ENCODE data around the gene NUP98.
"Not testable (repeated sequence)": the region's sequence is repeated elsewhere in the genome, so short reads cannot be mapped to it uniquely, and the experiment has no call there.

NUP98 gene

GRCh38 chr11:3825473-3826154, 28.3 kb upstream of the NUP98 start:
- no peak for DNase-seq

GRCh38 chr11:3824714-3825472, 27.5 kb upstream of the NUP98 start:
- DNase-seq = peak; percentile 83

GRCh38 chr11:3823762-3824506, 26.6 kb upstream of the NUP98 start:
- no peak for DNase-seq

GRCh38 chr11:3823303-3823702, 25.9 kb upstream of the NUP98 start:
- no peak for DNase-seq

GRCh38 chr11:3822312-3822711, 25.0 kb upstream of the NUP98 start:
- no peak for DNase-seq

GRCh38 chr11:3820971-3821370, 23.6 kb upstream of the NUP98 start:
- no peak for DNase-seq

- DNase-seq = no peak
These were observed 19.9 kb upstream of the NUP98 start for GRCh38 chr11:3817181-3817800.

GRCh38 chr11:3816673-3817072, 19.3 kb upstream of the NUP98 start:
- no peak for DNase-seq

- DNase-seq = no peak
These were observed 18.5 kb upstream of the NUP98 start for GRCh38 chr11:3815845-3816244.

- DNase-seq = not testable (repeated sequence)
These were observed 17.5 kb upstream of the NUP98 start for GRCh38 chr11:3814832-3815231.

GRCh38 chr11:3810951-3811350, 13.6 kb upstream of the NUP98 start:
- DNase-seq = no peak

GRCh38 chr11:3810446-3810845, 13.1 kb upstream of the NUP98 start:
- DNase-seq = no peak

- no peak for DNase-seq
These were observed 12.2 kb upstream of the NUP98 start for GRCh38 chr11:3809624-3809928.

- DNase-seq = peak; percentile 71
These were observed 11.7 kb upstream of the NUP98 start for GRCh38 chr11:3808861-3809623.

- DNase-seq = peak; percentile 64
These were observed 10.8 kb upstream of the NUP98 start, which contains the start of gene PGAP2 for GRCh38 chr11:3807909-3808860. Gene PGAP2, plus strand, starts transcription at chr11:3808560. Its CDS starts 2,700 bp downstream, at chr11:3811260.

- DNase-seq = no peak
These were observed 6.6 kb upstream of the NUP98 start for GRCh38 chr11:3803726-3804495.

- DNase-seq = no peak
These were observed 4.8 kb upstream of the NUP98 start for GRCh38 chr11:3802011-3802790.

GRCh38 chr11:3799873-3800272, 2.5 kb upstream of the NUP98 start:
- no peak for DNase-seq

- no peak for DNase-seq
These were observed 1.8 kb upstream of the NUP98 start for GRCh38 chr11:3799143-3799542.

All from inflammatory macrophage treated with lipopolysaccharide for 4 hours (primary cell).